HCT116 (cell line): ENCODE data around the gene HSF2BP. TPM values are rescaled to one million over a fixed set of nuclear protein-coding genes. Genes with fewer than 3 reads are reported as not detected.

Source experiments
- ATAC-seq: fragments of 200-7000 bp; cut with Tn5 transposase; 2 replicates; pipeline ENCODE4 v1.9.1; 2020; ENCODE audit warnings: mild to moderate bottlenecking, moderate library complexity
- BruUV-seq: library from RNA; stranded (reverse); fragments of 400-500 nt; replicated peaks from 2 replicates; lab custom pipeline; 2021; lab: Mats Ljungman, UMichigan
- CTCF ChIA-PET: fragments of 300-600 bp; sonication (Branson Sonifier 250); formaldehyde crosslinking; loops from one replicate; lab custom pipeline; 2021; ENCODE audit warnings: antibody characterized with exemption; lab: Charles Lee
- POLR2A ChIA-PET: fragments of 300-600, 350-600 bp; sonication (Branson Sonifier 250); formaldehyde crosslinking; loops from one replicate; lab custom pipeline; 2021; ENCODE audit warnings: antibody characterized with exemption; lab: Charles Lee
- RAD21 ChIA-PET, 2 experiments: fragments of 300-600 bp; sonication (Branson Sonifier 250); formaldehyde crosslinking; loops; one replicate each; lab custom pipeline; 2023; ENCODE audit warnings: low total read pairs in 2 of 2; ENCODE audit not compliant: uncharacterized antibody in 2 of 2, unreplicated experiment in 2 of 2, low non-redundant PET in 1 of 2; lab: Charles Lee
- DNase-seq: peaks from one replicate; pipeline ENCODE4 v3.0.0-alpha.2; 2010; ENCODE audit warnings: low read depth, low spot score
- H2AFZ ChIP-seq: fragments of 200-600 bp; shearing (Covaris generic), sonication (generic); 2 replicates; pipeline ENCODE4 v1.6.1; 2017; ENCODE audit warnings: low read depth, mixed run types, mixed read lengths, antibody characterized with exemption, low read length; ENCODE audit not compliant: poor library complexity, severe bottlenecking
- H3K27ac ChIP-seq: 2 replicates; pipeline ENCODE4 v1.5.1; 2012; ENCODE audit warnings: low read depth, low read length
- H3K27me3 ChIP-seq: fragments of 200-600 bp; sonication (generic); 2 replicates; pipeline ENCODE4 v1.6.1; 2016; ENCODE audit warnings: mixed run types, low read length, mixed read lengths; ENCODE audit not compliant: insufficient read depth
- H3K36me3 ChIP-seq, 2 experiments: fragments of 200-500 bp in 1 of 2; fragments of 200-600 bp in 1 of 2; sonication (Bioruptor generic) in 1 of 2; sonication (generic) in 1 of 2; 2 replicates each; pipeline versions ENCODE4 v1.5.1 to v1.6.1; 2014 to 2016; ENCODE audit warnings: low read length in 2 of 2, inconsistent platforms in 1 of 2, mixed read lengths in 1 of 2, mixed run types in 1 of 2; ENCODE audit not compliant: insufficient read depth in 2 of 2, control insufficient read depth in 1 of 2
- H3K4me1 ChIP-seq, 2 experiments: fragments of 200-600 bp in 1 of 2; sonication (generic) in 1 of 2; 2 replicates each; pipeline versions ENCODE4 v1.5.1 to v1.6.1; 2012 to 2017; ENCODE audit warnings: low read length in 2 of 2, inconsistent platforms in 1 of 2, mild to moderate bottlenecking in 1 of 2, mixed read lengths in 1 of 2, mixed run types in 1 of 2, moderate library complexity in 1 of 2; ENCODE audit not compliant: insufficient read depth in 2 of 2, control insufficient read depth in 1 of 2
- H3K4me2 ChIP-seq: fragments of 200-600 bp; sonication (generic); 2 replicates; pipeline ENCODE4 v1.6.1; 2017; ENCODE audit warnings: mixed run types, low read length, mixed read lengths
- H3K4me3 ChIP-seq, 2 experiments: fragments of 200-600 bp in 1 of 2; sonication (generic) in 1 of 2; replicated peaks in 1 of 2; 2 replicates each; pipeline ENCODE4 v1.5.1; 2011 to 2016; ENCODE audit warnings: low read length in 2 of 2, control low read depth in 1 of 2, low read depth in 1 of 2, mild to moderate bottlenecking in 1 of 2, mixed read lengths in 1 of 2, mixed run types in 1 of 2
- H3K79me2 ChIP-seq: fragments of 200-600 bp; sonication (generic); 2 replicates; pipeline ENCODE4 v1.6.1; 2017; ENCODE audit warnings: mild to moderate bottlenecking, mixed run types, low read length, moderate library complexity, mixed read lengths; ENCODE audit not compliant: insufficient read depth
- H3K9ac ChIP-seq: fragments of 200-600 bp; sonication (generic); 2 replicates; pipeline ENCODE4 v1.6.1; 2016; ENCODE audit warnings: low read length, mixed read lengths
- H3K9me2 ChIP-seq: fragments of 200-600 bp; sonication (generic), shearing (Covaris generic); 2 replicates; pipeline ENCODE4 v1.6.1; 2017; ENCODE audit warnings: mixed run types, mild to moderate bottlenecking, moderate library complexity; ENCODE audit not compliant: insufficient read depth
- H3K9me3 ChIP-seq, 2 experiments: fragments of 200-500 bp in 1 of 2; fragments of 200-600 bp in 1 of 2; sonication (Bioruptor generic) in 1 of 2; sonication (generic) in 1 of 2; 2 replicates each; pipeline ENCODE4 v1.6.1; 2014 to 2017; ENCODE audit warnings: low read length in 2 of 2, mixed read lengths in 2 of 2, inconsistent platforms in 1 of 2, low read depth in 1 of 2, mild to moderate bottlenecking in 1 of 2, mixed run types in 1 of 2, moderate library complexity in 1 of 2; ENCODE audit not compliant: control insufficient read depth in 1 of 2, insufficient read depth in 1 of 2
- H4K20me1 ChIP-seq: fragments of 200-600 bp; sonication (generic), shearing (Covaris generic); 2 replicates; pipeline ENCODE4 v1.6.1; 2017; ENCODE audit warnings: mixed run types, mild to moderate bottlenecking, moderate library complexity; ENCODE audit not compliant: insufficient read depth
- ATF3 ChIP-seq: IDR thresholded peaks from 2 replicates; pipeline ENCODE4 v1.6.1; 2012
- CBX3 ChIP-seq: IDR thresholded peaks from 2 replicates; pipeline ENCODE4 v1.6.1; 2012; ENCODE audit warnings: low read depth
- EGR1 ChIP-seq: IDR thresholded peaks from 2 replicates; pipeline ENCODE4 v1.6.1; 2012; ENCODE audit warnings: low read depth
- ELF1 ChIP-seq: IDR thresholded peaks from 2 replicates; pipeline ENCODE4 v1.6.1; 2012; ENCODE audit warnings: low read depth, borderline replicate concordance
- EZH2 ChIP-seq: fragments of 200-600 bp; sonication (generic); IDR thresholded peaks from 2 replicates; pipeline ENCODE4 v1.6.1; 2017; ENCODE audit warnings: antibody characterized with exemption, mixed run types
- EZH2phosphoT487 ChIP-seq: fragments of 200-600 bp; IDR thresholded peaks from 2 replicates; pipeline ENCODE4 v1.6.1; 2018; ENCODE audit warnings: antibody characterized with exemption, borderline replicate concordance
- POLR2AphosphoS5 ChIP-seq: IDR thresholded peaks from 2 replicates; pipeline ENCODE4 v1.6.1; 2011; ENCODE audit warnings: mild to moderate bottlenecking, low read depth, low read length, moderate library complexity
- SRF ChIP-seq: IDR thresholded peaks from 2 replicates; pipeline ENCODE4 v1.6.1; 2012; ENCODE audit warnings: low read depth
- ZNF274 ChIP-seq: fragments of 200-500 bp; sonication (Bioruptor generic); IDR thresholded peaks from 2 replicates; pipeline ENCODE4 v1.6.1; 2014; ENCODE audit warnings: mild to moderate bottlenecking, low read depth, low read length, inconsistent platforms
- intact Hi-C: fragments of 100-400 bp; cut with micrococcal nuclease; formaldehyde crosslinking; loops from 2 replicates; pipeline ENCODE4 v1.10.0; 2022
- total RNA-seq: library from RNA; stranded (reverse); gene quantifications from one replicate; pipeline ENCODE4 v1.2.1, GENCODE V29; 2021; ENCODE audit not compliant: unreplicated experiment
- TF ChIP-seq, protein P1 (sequence below), 3 experiments: fragments of 200-600 bp in 1 of 3; sonication (generic) in 1 of 3; IDR thresholded peaks in 2 of 3; conservative IDR thresholded peaks in 1 of 3; 2 replicates each; pipeline ENCODE4 v1.5.1; 2012 to 2017; ENCODE audit warnings: low read depth in 2 of 3, low read length in 2 of 3, antibody characterized with exemption in 1 of 3, borderline replicate concordance in 1 of 3, control low read depth in 1 of 3, mild to moderate bottlenecking in 1 of 3, mixed read lengths in 1 of 3, mixed run types in 1 of 3, moderate library complexity in 1 of 3; ENCODE audit not compliant: insufficient read depth in 1 of 3
- TF ChIP-seq, protein P2 (sequence below): IDR thresholded peaks from 2 replicates; pipeline ENCODE4 v1.6.1; 2011; ENCODE audit warnings: mild to moderate bottlenecking, low read length, moderate library complexity; ENCODE audit not compliant: insufficient replicate concordance; ENCODE audit errors: extremely low read depth

Gene HSF2BP
- total RNA-seq, 1 experiment from 2014 or later = 0.59 TPM

GRCh38 chr21:43599728-43600127 is 59.6 kb downstream of the HSF2BP start:
- no peaks in the 10 kb centered on the region for H4K20me1 ChIP-seq
- DNase-seq = no peak
- no peak for ATAC-seq
- H3K9me2 ChIP-seq = no peaks in the 10 kb centered on the region
- no peak overlapping the region for H3K9ac ChIP-seq
- no peaks in the 10 kb centered on the region for H3K9me3 ChIP-seq
- intact Hi-C loops = no loop called here
- ChIA-PET CTCF (no interaction called here), POLR2A (no interaction called here), RAD21 (no interaction called here)
- H3K4me2 ChIP-seq = no peak overlapping the region
- no peaks in the 10 kb centered on the region for H3K79me2 ChIP-seq
- H2AFZ ChIP-seq = no peak overlapping the region
- H3K4me3 ChIP-seq = no peak overlapping the region
- H3K27ac ChIP-seq = no peak overlapping the region
- H3K36me3 ChIP-seq = no peaks in the 10 kb centered on the region
- no peak for TF ChIP-seq EGR1
- TF ChIP-seq CBX3 = no peak
- TF ChIP-seq SRF = no peak
- TF ChIP-seq POLR2AphosphoS5 = no peak
- no peak for TF ChIP-seq ZNF274
- TF ChIP-seq, protein P1, sequence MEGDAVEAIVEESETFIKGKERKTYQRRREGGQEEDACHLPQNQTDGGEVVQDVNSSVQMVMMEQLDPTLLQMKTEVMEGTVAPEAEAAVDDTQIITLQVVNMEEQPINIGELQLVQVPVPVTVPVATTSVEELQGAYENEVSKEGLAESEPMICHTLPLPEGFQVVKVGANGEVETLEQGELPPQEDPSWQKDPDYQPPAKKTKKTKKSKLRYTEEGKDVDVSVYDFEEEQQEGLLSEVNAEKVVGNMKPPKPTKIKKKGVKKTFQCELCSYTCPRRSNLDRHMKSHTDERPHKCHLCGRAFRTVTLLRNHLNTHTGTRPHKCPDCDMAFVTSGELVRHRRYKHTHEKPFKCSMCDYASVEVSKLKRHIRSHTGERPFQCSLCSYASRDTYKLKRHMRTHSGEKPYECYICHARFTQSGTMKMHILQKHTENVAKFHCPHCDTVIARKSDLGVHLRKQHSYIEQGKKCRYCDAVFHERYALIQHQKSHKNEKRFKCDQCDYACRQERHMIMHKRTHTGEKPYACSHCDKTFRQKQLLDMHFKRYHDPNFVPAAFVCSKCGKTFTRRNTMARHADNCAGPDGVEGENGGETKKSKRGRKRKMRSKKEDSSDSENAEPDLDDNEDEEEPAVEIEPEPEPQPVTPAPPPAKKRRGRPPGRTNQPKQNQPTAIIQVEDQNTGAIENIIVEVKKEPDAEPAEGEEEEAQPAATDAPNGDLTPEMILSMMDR (IDR thresholded peaks at IDR 0.05 in 2 of 3, conservative IDR thresholded peaks at IDR 0.05 in 1 of 3; ENCODE audit: borderline replicate concordance in 1 of 3, insufficient read depth in 1 of 3, low read depth in 2 of 3, low read length in 2 of 3) = no peak
- TF ChIP-seq, protein P2, sequence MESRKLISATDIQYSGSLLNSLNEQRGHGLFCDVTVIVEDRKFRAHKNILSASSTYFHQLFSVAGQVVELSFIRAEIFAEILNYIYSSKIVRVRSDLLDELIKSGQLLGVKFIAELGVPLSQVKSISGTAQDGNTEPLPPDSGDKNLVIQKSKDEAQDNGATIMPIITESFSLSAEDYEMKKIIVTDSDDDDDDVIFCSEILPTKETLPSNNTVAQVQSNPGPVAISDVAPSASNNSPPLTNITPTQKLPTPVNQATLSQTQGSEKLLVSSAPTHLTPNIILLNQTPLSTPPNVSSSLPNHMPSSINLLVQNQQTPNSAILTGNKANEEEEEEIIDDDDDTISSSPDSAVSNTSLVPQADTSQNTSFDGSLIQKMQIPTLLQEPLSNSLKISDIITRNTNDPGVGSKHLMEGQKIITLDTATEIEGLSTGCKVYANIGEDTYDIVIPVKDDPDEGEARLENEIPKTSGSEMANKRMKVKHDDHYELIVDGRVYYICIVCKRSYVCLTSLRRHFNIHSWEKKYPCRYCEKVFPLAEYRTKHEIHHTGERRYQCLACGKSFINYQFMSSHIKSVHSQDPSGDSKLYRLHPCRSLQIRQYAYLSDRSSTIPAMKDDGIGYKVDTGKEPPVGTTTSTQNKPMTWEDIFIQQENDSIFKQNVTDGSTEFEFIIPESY = no peak
- no peak for TF ChIP-seq ATF3
- no peak for TF ChIP-seq EZH2phosphoT487
- no peak for TF ChIP-seq EZH2
- TF ChIP-seq ELF1 = no peak
- peaks cover 3 to 27% of the 10 kb centered on the region in 2 experiments; a peak in 3 of 4 replicates for H3K4me1 ChIP-seq
- H3K27me3 ChIP-seq = no peaks in the 10 kb centered on the region
- no TSS peak for BruUV-seq
